GM20000 (cell line): ENCODE data around the gene RAB40B.
"Not testable (repeated sequence)": the region's sequence is repeated elsewhere in the genome, so short reads cannot be mapped to it uniquely, and the experiment has no call there.

ENCODE experiments used
- DNase-seq: peaks from one replicate; pipeline ENCODE4 v3.0.0; 2012; ENCODE audit warnings: low spot score
- CTCF ChIP-seq: IDR thresholded peaks from 2 replicates; pipeline ENCODE4 v1.5.1; 2012; ENCODE audit warnings: mild to moderate bottlenecking, control low read depth; ENCODE audit errors: extremely low read depth, missing control alignments

Gene RAB40B

GRCh38 chr17:82698065-82698973 is at the start of gene RAB40B:
TSS of gene RAB40B (minus strand) at chr17:82698698. CDS start at chr17:82698596, 102 bp downstream.
- TF ChIP-seq CTCF = no peak

GRCh38 chr17:82745524-82745923 is 47.0 kb upstream of the RAB40B start:
- no peak for DNase-seq
- no peak for TF ChIP-seq CTCF

More at GRCh38 chr17:82698065-82698973, at the start of gene RAB40B:
- peak; percentile 100 for DNase-seq

- DNase-seq = not testable (repeated sequence)
Observed at GRCh38 chr17:82744736-82745135, 46.2 kb upstream of the RAB40B start.

GRCh38 chr17:82743344-82744219 is 45.1 kb upstream of the RAB40B start:
- no peak for DNase-seq
- TF ChIP-seq CTCF = no peak

GRCh38 chr17:82740906-82741759 is 42.6 kb upstream of the RAB40B start:
- DNase-seq = no peak
- TF ChIP-seq CTCF = no peak

GRCh38 chr17:82737967-82738877 is 39.7 kb upstream of the RAB40B start:
- no peak for TF ChIP-seq CTCF
- DNase-seq = no peak
